Keratinocyte (primary cell): Measurements from ENCODE around the gene IFNB1. TPM values are rescaled to one million over a fixed set of nuclear protein-coding genes. Genes with fewer than 3 reads are reported as not detected.
A peak's percentile ranks its signal among the peaks of the same experiment; 100 is the strongest.

Experiments
- DNase-seq: peaks from one replicate; pipeline ENCODE4 v3.0.0-alpha.2; 2011; ENCODE audit warnings: low read depth, missing footprints, low spot score
- FAIRE-seq: peaks from 2 replicates; lab custom pipeline; 2011; peaks lifted over from hg19 to GRCh38; lab: Jason Lieb, UNC
- H2AFZ ChIP-seq: 2 replicates; pipeline ENCODE4 v1.6.0; 2012; ENCODE audit warnings: low read length, control low read depth, inconsistent platforms; ENCODE audit not compliant: control insufficient read depth
- H3K27ac ChIP-seq: 2 replicates; pipeline ENCODE4 v1.5.1; 2011; ENCODE audit warnings: low read length; ENCODE audit not compliant: control insufficient read depth, insufficient read depth
- H3K27me3 ChIP-seq: 3 replicates; pipeline ENCODE4 v1.6.0; 2011; ENCODE audit warnings: low read length; ENCODE audit not compliant: control insufficient read depth, insufficient read depth; ENCODE audit errors: extremely low read depth
- H3K36me3 ChIP-seq, 2 experiments: 2 replicates in 1 of 2; 3 replicates in 1 of 2; pipeline ENCODE4 v1.5.1; 2011; ENCODE audit warnings: low read length in 2 of 2, mild to moderate bottlenecking in 1 of 2; ENCODE audit not compliant: control insufficient read depth in 2 of 2, insufficient read depth in 2 of 2; ENCODE audit errors: extremely low read depth in 1 of 2
- H3K4me1 ChIP-seq: 3 replicates; pipeline ENCODE4 v1.5.1; 2011; ENCODE audit warnings: low read length; ENCODE audit not compliant: control insufficient read depth, insufficient read depth; ENCODE audit errors: extremely low read depth
- H3K4me2 ChIP-seq: 3 replicates; pipeline ENCODE4 v1.6.0; 2011; ENCODE audit warnings: low read depth, low read length; ENCODE audit not compliant: control insufficient read depth, insufficient read depth; ENCODE audit errors: extremely low read depth
- H3K4me3 ChIP-seq, 3 experiments: fragments of 200-600 bp in 1 of 3; sonication (generic) in 1 of 3; 2 replicates in 2 of 3; 3 replicates in 1 of 3; pipeline ENCODE4 v1.5.1; 2011 to 2016; ENCODE audit warnings: low read length in 3 of 3, mild to moderate bottlenecking in 3 of 3, control low read depth in 2 of 3, inconsistent platforms in 1 of 3, low read depth in 1 of 3, mixed read lengths in 1 of 3, mixed run types in 1 of 3, moderate library complexity in 1 of 3; ENCODE audit not compliant: control insufficient read depth in 2 of 3, insufficient read depth in 2 of 3; ENCODE audit errors: extremely low read depth in 1 of 3
- H3K79me2 ChIP-seq: 2 replicates; pipeline ENCODE4 v1.6.0; 2012; ENCODE audit warnings: low read length; ENCODE audit not compliant: control insufficient read depth, insufficient read depth
- H3K9ac ChIP-seq: 3 replicates; pipeline ENCODE4 v1.6.0; 2011; ENCODE audit warnings: low read length; ENCODE audit not compliant: control insufficient read depth, insufficient read depth; ENCODE audit errors: extremely low read depth
- H3K9me1 ChIP-seq: 3 replicates; pipeline ENCODE4 v1.6.0; 2011; ENCODE audit warnings: low read length; ENCODE audit not compliant: control insufficient read depth, insufficient read depth; ENCODE audit errors: extremely low read depth
- H3K9me3 ChIP-seq: 2 replicates; pipeline ENCODE4 v1.5.1; 2012; ENCODE audit warnings: low read depth, low read length; ENCODE audit not compliant: control insufficient read depth
- H4K20me1 ChIP-seq: 3 replicates; pipeline ENCODE4 v1.6.0; 2011; ENCODE audit warnings: low read length; ENCODE audit not compliant: control insufficient read depth, insufficient read depth; ENCODE audit errors: extremely low read depth
- CTCF ChIP-seq, 3 experiments: IDR thresholded peaks in 1 of 3; conservative IDR thresholded peaks in 1 of 3; optimal IDR thresholded peaks in 1 of 3; 2 replicates in 2 of 3; 3 replicates in 1 of 3; pipeline versions ENCODE3 to v1.5.1; 2011; ENCODE audit warnings: low read length in 3 of 3, mild to moderate bottlenecking in 3 of 3, moderate library complexity in 2 of 3, control low read depth in 1 of 3, inconsistent platforms in 1 of 3; ENCODE audit not compliant: insufficient read depth in 2 of 3; ENCODE audit errors: extremely low read depth in 1 of 3
- EZH2 ChIP-seq: IDR thresholded peaks from one replicate; pipeline ENCODE4 v1.6.1; 2012; ENCODE audit warnings: inconsistent platforms, mild to moderate bottlenecking, low read length, moderate library complexity
- dilution Hi-C: fragments of 300-500 bp; cut with MboI; formaldehyde crosslinking; loops from one replicate; pipeline ENCODE4 v1.7.0; 2020; ENCODE audit warnings: low sequenced_read_pairs; ENCODE audit not compliant: extremely low pct_ligation_motif_present
- polyA plus RNA-seq, 5 experiments: library from polyadenylated mRNA; depleted of rRNA in 3 of 5; stranded (reverse) in 3 of 5; stranded (forward) in 1 of 5; unstranded in 1 of 5; fragments of >200 nt; gene quantifications; 1 replicate in 1 of 5; 2 replicates in 3 of 5; 3 replicates in 1 of 5; pipeline versions ENCODE4 v1.2.1 to v1.2.3, GENCODE V29; 2011 to 2012; ENCODE audit warnings: missing spikeins in 2 of 5, low read depth in 1 of 5, low replicate concordance in 1 of 5

The IFNB1 gene
- polyA plus RNA-seq, 1 donor (not counting 4 experiments of a cell fraction or from before 2014, with no cell fraction given), result 0.07 TPM

- H4K20me1 ChIP-seq, result no peaks in the 10 kb centered on the region
- FAIRE-seq, result no peak
- no peak overlapping the region for H2AFZ ChIP-seq
- no peaks in the 10 kb centered on the region for H3K79me2 ChIP-seq
- H3K27me3 ChIP-seq, result no peaks in the 10 kb centered on the region
- H3K27ac ChIP-seq, result no peak overlapping the region
- no peaks in the 10 kb centered on the region for H3K4me1 ChIP-seq
- TF ChIP-seq EZH2 (no peak), CTCF (optimal IDR thresholded peaks at IDR 0.05 in 1 of 3, IDR thresholded peaks at IDR 0.05 in 1 of 3, conservative IDR thresholded peaks at IDR 0.05 in 1 of 3; ENCODE audit: extremely low read depth in 1 of 3, insufficient read depth in 2 of 3, low read length in 3 of 3) (no peak)
- no peak overlapping the region for H3K4me2 ChIP-seq
- H3K9ac ChIP-seq, result no peak overlapping the region
- no peak for DNase-seq
- H3K4me3 ChIP-seq, result no peak overlapping the region
- H3K9me1 ChIP-seq, result no peaks in the 10 kb centered on the region
- H3K9me3 ChIP-seq, result no peaks in the 10 kb centered on the region
- H3K36me3 ChIP-seq, result no peaks in the 10 kb centered on the region
- dilution Hi-C loops, result no loop called here
Observed at GRCh38 chr9:21080793-21081192, 3.1 kb upstream of the IFNB1 start.

GRCh38 chr9:21078702-21079101 is 960 bp upstream of the IFNB1 start:
- Histone ChIP-seq H3K4me3 (no peak overlapping the region), H3K36me3 (no peaks in the 10 kb centered on the region), H3K9me3 (no peaks in the 10 kb centered on the region), H3K27me3 (no peaks in the 10 kb centered on the region), H2AFZ (no peak overlapping the region), H3K79me2 (no peaks in the 10 kb centered on the region), H3K27ac (no peak overlapping the region), H3K4me2 (no peak overlapping the region), H3K9me1 (no peaks in the 10 kb centered on the region), H4K20me1 (no peaks in the 10 kb centered on the region), H3K4me1 (no peaks in the 10 kb centered on the region), H3K9ac (no peak overlapping the region)
- DNase-seq (no peak), FAIRE-seq (no peak)
- dilution Hi-C loops, result no loop called here
- TF ChIP-seq CTCF (optimal IDR thresholded peaks at IDR 0.05 in 1 of 3, IDR thresholded peaks at IDR 0.05 in 1 of 3, conservative IDR thresholded peaks at IDR 0.05 in 1 of 3; ENCODE audit: extremely low read depth in 1 of 3, insufficient read depth in 2 of 3, low read length in 3 of 3) (peak in 2 of 3 experiments; percentile 9 to 11), EZH2 (no peak)
